ENCODE measurements around the gene ENAH.

Gene ENAH

DNA sequence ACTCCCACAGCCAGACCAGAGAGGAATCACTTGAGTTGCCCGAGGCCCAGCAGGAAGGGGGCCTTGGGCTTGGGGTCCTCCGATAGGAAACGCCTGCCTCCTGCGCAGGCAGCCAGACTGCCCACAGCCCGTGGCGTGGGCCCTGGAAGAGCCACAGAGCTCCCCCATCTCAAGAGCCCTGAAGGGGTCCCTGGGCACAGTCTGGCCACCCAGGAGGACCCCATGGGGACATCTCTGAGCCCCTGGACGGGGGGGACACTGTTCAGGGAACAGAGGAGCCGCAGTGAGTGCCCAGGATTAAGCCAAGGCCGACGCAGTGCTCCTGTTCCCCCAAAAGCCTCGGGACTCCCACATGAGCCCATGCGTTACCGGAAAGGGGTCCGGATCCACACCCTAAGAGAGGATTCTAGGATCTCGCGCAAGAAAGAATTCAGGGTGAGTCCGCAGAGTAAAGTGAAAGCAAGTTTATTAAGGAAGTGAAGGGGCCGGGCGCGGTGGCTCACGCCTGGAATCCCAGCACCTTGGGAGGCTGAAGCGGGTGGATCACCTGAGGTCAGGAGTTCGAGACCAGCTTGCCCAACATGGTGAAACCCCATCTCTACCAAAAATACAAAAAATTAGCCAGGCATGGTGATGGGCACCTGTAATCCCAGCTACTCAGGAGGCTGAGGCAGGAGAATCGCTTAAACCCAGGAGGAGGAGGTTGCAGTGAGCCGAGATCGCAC is 187.0 kb downstream of the ENAH start:
- no peak for DNase-seq (ENCODE audit: insufficient read length, low spot score)
- TF ChIP-seq POLR2A (IDR thresholded peaks at IDR 0.05; ENCODE audit: low read depth, low read length) = no peak
- no peak for FAIRE-seq

DNA sequence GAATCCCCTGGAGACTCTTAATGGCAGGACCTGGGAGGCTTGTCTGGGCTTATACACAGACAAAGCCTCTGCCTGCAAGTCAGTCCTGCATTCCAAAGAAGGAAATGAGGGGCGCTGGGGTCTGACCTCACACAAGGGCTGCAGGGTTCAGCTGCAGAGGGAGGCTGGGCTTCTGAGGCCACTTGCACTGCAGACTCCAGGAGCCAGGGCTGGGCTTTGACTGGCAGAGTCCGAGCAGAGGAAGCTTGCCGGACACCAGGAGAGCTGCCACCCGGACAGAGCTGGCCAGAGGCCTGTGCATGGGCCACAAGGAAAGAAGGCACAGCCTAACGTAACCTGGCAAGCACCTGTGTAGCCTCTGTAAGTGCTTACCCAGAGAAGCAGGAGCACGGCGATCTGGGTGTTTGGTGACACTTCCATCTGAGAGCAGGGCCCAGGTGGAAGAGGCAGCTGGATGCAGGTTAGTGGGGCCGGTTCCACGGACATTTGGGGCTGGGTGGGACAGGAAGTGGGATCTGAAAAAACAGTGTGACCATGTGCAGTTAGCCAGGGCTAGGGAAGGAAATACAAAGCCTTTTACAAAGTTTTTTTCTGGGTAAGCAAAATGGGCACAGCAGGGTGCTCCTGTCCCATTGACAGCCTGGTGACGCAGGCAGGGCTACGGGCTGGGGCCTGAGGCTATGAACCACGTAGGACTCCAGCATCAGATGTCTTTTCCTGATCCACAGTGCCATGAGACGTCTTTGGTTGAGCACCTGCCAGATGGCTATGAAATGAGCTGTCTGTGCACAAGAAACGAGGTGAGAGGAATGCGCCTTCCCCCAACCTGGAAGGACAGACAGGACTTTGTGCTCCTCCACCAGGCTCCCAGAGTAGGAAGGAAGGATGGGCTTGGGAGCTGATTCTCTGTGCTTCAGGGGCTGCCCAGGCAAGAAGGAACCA is 187.8 kb downstream of the ENAH start:
- DNase-seq (ENCODE audit: insufficient read length, low spot score) (no peak), FAIRE-seq (no peak)
- TF ChIP-seq POLR2A (IDR thresholded peaks at IDR 0.05; ENCODE audit: low read depth, low read length) = no peak

DNA sequence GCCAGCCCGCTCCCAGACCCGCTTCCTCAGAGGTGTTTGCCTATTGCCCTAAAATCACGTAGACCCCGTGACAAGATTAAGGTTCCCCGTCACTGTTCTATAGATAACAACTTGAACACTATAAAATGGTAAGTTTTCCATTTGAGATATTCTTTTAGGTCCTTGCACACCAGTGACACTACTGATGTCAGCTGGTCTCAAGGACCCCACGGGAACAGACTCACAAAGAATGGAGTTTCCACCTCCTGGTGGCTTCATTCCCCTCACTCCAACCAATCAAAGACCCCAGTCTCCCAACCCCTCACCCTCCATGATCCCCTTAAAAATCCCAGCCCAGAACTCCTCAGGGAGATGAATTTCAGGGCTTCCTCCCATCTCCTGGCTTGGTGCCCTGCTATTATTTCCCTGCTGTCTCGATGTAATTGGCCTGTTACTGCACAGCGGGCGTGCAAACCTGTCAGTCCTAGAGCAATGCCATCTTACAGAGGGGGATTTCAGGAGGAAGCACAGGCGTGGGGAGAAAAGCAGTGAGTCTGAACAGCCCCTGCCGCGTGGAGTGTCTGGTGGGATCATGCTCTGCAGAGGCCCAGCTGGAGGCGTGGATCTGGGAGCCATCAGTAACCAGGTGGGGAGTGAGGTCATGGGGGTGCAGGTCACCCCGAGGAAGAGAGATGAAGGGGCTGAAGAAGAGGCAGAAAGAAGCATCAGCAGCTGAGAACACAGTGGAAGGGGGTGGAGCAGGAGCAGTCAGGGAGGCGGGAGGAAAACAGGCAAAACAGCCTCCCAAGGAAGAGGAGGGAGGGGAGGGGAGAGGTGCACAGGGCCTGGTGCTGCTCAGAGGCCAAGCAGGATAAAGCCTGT is 190.0 kb downstream of the ENAH start:
- DNase-seq (ENCODE audit: insufficient read length, low spot score) = no peak
- TF ChIP-seq POLR2A (IDR thresholded peaks at IDR 0.05; ENCODE audit: low read depth, low read length) = no peak
- no peak for FAIRE-seq

DNA sequence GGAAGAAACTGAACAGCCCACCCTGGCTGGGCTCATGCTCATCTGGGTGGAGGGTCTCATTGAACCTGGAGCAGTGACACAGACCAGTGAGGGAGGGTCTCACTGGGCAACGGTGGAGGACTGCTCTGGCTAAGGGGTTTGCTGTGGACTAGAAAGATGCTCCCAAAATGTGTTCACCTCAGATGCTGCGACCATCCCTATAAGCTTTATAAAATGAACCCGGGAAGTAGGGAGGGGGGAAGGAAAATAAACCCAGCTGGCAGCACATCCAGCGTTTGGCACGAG is 190.6 kb downstream of the ENAH start:
- TF ChIP-seq POLR2A (IDR thresholded peaks at IDR 0.05; ENCODE audit: low read depth, low read length) = no peak
- FAIRE-seq (no peak), DNase-seq (ENCODE audit: insufficient read length, low spot score) (no peak)

DNA sequence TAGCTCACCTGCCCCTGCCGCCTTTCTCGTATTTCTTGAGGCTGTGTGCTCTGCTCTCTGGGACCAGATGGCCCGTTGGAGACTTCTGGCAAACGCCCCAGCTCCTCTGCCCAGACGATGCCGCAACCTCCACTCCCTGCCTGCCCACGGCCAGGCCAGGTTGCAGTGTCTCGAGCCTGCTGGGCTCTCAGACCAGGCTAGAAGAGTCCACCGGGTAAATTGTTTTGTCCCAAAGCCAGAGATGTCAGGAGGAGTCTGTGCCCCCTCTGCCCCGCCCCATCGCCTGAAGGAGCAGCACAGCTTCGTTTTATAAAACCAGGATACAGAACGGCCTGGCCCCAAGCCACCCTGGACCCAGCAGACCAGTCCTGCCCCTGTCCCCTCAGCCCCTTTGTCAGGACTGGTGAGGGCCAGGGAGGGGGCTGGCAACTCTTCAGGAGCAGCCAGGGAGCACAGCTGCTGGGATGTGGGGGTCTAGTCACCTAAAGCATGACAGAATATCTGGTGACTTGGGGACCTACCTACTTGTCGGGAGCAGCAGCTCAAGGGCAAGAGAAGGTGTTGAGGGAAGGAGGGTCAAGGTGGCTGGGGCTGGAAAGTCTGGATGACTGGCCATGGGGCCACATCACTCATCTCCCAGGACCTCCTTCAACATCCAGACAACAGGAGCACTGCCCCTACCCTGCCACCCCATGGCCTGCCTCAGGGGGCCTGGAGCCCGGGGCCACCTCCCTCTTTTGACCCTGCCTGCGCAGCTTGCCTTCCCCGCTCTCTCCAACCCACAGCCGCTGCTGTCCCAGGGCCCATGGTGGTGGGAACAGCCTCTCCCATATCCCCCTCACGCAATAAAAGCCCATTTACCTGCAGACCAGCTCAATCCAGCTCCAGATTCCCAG is 191.1 kb downstream of the ENAH start:
- FAIRE-seq (no peak), DNase-seq (ENCODE audit: insufficient read length, low spot score) (no peak)
- no peak for TF ChIP-seq POLR2A (IDR thresholded peaks at IDR 0.05; ENCODE audit: low read depth, low read length)

DNA sequence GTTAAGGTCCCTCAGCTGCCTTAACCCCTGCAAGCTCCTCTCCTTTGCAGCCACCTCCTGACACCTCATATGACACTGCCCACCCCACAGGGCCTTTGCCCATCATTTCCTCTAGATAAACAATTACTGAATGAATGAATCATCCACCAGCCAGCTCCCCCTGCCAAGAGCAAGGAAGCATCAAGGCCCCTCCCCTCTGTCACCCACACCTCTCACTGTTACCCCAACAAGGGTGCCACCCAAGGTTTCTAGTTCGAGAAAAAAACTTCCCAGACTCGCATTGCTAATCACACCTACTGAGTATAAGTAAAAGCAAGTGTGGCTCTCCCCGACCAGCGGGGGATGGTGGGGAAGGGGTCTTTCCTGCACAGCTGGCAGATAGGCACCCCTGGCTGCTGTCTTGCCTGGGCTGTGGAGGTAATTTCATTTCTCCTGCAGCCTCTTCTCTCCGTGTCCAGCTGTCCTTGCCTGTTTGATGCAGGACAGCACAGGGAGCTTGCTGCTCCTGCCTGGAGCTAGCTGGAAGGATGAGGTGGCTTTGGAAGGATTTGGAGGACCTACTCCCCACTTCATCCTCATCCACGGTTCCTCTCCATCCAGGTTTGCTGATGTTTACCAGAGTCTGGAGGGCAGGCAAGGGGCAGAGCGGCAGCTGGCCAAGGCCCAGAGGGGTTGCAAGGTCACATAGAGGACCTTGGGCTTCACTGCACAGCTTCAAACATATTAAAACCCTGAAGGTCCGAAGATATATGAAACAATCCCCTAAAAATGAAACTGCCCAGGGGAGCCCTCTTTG is 192.0 kb downstream of the ENAH start:
- no peak for DNase-seq (ENCODE audit: insufficient read length, low spot score)
- TF ChIP-seq POLR2A (IDR thresholded peaks at IDR 0.05; ENCODE audit: low read depth, low read length) = no peak
- no peak for FAIRE-seq

DNA sequence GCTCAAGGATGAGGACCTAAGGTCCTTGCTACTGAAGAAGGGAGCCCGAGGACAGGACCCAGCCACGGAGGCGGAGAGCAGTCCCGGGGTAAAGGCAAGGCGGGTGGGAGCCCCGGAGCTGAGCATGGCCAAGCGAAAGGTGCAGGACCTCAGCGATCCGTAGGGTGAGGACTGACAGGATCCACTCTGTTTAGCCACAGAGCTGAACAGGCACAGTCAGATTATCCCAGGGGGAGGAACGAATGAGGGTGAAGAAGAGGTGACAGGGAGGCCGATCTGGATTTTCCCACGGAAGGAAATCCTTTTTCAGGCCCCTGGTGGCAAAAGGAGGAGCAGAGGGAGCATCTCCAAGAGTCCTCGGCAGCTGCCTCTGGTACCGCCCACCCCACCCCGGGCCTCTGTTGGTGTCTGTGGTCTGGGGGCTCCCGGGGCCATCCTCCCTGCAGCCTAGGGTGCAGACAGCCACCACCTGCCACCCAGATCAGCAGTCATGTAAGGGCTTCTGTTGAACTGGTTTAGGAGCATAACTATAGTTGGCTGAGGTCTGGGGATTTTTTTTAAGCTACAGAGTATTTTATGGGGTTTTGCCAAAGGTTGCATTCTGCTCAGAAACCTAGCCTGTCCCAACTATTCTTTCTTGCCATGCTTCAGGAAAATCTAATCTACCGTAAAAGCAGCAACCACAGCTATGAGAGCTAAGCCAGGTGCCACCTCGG is 192.7 kb downstream of the ENAH start:
- no peak for TF ChIP-seq POLR2A (IDR thresholded peaks at IDR 0.05; ENCODE audit: low read depth, low read length)
- FAIRE-seq (no peak), DNase-seq (ENCODE audit: insufficient read length, low spot score) (no peak)

DNA sequence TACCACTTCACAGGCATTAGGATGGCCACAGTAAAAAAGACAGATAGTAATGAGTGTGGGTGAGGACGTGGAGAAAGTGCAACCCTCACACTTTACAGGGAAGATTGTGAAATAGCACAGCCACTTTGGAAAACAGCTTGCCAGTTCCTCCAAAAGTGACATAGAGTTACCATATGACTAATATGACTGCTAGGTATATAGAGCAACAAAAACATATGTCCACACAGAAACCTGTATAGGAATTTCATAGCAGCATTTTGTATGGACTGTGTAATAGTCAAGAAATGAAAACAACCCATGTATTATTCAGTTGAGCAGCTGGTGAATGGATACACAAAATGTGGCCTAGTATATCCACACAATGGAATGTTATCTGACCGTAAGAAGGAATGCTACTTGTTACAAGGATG is 194.7 kb downstream of the ENAH start:
- no peak for FAIRE-seq
- TF ChIP-seq POLR2A (IDR thresholded peaks at IDR 0.05; ENCODE audit: low read depth, low read length) = no peak
- DNase-seq (ENCODE audit: insufficient read length, low spot score) = no peak

DNA sequence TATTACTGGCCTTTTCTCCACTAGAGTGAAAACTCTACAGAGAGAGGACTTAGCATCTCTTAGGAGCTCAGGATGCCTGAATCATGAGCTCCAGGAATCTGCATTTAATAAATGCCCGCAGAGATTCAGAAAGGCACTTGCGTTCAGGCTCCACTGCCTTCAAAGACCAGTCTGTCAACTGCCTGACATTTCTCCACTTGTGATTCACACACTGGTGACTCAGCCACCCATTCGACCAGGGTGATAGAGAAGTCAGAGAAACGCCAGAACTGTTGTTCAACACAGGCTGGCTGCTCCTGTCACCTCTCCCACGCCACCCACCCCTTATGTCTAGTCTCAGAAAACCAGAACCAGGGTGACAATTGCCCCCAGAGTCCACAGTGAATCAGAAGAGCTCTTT is 198.2 kb downstream of the ENAH start:
- no peak for TF ChIP-seq POLR2A (IDR thresholded peaks at IDR 0.05; ENCODE audit: low read depth, low read length)
- FAIRE-seq (peak; percentile 78), DNase-seq (ENCODE audit: insufficient read length, low spot score) (peak; percentile 77)

DNA sequence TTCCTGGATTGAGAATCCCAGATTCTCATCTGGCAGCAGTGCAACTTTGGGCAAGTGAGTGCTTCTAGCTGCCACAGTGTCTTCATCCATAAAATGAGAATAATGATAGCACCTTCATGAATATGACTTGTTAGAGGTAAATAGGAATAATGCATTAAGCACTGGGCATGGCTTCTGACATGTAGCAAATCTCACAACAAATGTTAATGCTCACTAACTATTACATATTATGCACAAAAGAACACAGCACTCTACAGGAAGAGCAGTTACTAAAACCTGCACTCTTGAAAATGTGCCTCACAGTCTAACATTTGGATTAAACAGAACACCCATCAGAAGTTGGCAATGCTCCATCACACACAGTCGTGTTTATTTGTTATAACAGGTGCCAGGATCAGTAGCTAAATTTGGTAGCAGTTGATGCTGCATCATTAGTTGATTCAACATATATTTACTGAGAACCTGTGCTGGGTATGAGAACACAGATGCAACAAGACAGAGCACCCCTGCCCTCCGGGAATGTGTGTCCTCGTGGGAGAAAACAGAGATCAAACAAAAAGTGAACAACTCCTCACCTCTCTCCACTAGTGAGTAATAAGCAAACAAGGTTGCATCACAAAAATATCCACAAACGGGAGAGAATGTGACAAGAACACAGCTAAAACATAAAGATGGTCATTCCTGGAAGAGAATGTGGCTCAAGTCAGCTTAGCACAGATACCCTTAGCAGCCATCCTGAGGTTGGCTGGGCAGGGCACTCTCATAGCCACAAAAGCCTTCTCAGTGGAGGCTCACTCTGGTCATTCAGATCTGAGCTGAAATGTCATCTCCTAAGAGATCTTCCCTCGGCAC is 198.9 kb downstream of the ENAH start:
- DNase-seq (ENCODE audit: insufficient read length, low spot score) (no peak), FAIRE-seq (no peak)
- no peak for TF ChIP-seq POLR2A (IDR thresholded peaks at IDR 0.05; ENCODE audit: low read depth, low read length)

All from H54 (cell line).